OCI-M2 (cell line): Measurements from ENCODE around the gene PLSCR1.
"Not testable (repeated sequence)": the region's sequence is repeated elsewhere in the genome, so short reads cannot be mapped to it uniquely, and the experiment has no call there.

ENCODE experiments used
- DNase-seq: peaks from one replicate; lab custom pipeline; 2025; ENCODE audit not compliant: unreplicated experiment; lab: John Stamatoyannopoulos, UW

Gene PLSCR1

GRCh38 chr3:146485297-146485696 lies 59.1 kb downstream of the PLSCR1 start:
- no peak for DNase-seq

- no peak for DNase-seq
Measured at GRCh38 chr3:146476094-146476740, 68.2 kb downstream of the PLSCR1 start.

- not testable (repeated sequence) for DNase-seq
Measured at GRCh38 chr3:146474976-146475375, 69.4 kb downstream of the PLSCR1 start.

GRCh38 chr3:146473726-146474125 lies 70.7 kb downstream of the PLSCR1 start:
- no peak for DNase-seq

GRCh38 chr3:146472611-146473010 lies 71.8 kb downstream of the PLSCR1 start:
- DNase-seq = no peak

GRCh38 chr3:146471012-146471411 lies 73.4 kb downstream of the PLSCR1 start:
- DNase-seq = no peak

GRCh38 chr3:146470425-146470990 lies 73.9 kb downstream of the PLSCR1 start:
- no peak for DNase-seq

- no peak for DNase-seq
Measured at GRCh38 chr3:146469150-146470017, 75.0 kb downstream of the PLSCR1 start, which contains the start of gene PLSCR2. Gene PLSCR2, minus strand, starts transcription at chr3:146469561. Its CDS starts 9,657 bp downstream, at chr3:146459904.

- no peak for DNase-seq
Measured at GRCh38 chr3:146468671-146469149, 75.7 kb downstream of the PLSCR1 start.

- no peak for DNase-seq
Measured at GRCh38 chr3:146468234-146468633, 76.2 kb downstream of the PLSCR1 start.

- DNase-seq = no peak
Measured at GRCh38 chr3:146466604-146467003, 77.8 kb downstream of the PLSCR1 start.

- no peak for DNase-seq
Measured at GRCh38 chr3:146465693-146466465, 78.5 kb downstream of the PLSCR1 start.
